HG03442 (cell line): ENCODE results near the gene RUNX2.

Experiments used
- ATAC-seq: cut with Tn5 transposase; IDR thresholded peaks from one replicate; pipeline ENCODE4 v1.9.1; 2021; ENCODE audit warnings: mild to moderate bottlenecking, moderate library complexity; ENCODE audit not compliant: unreplicated experiment

Gene RUNX2

GRCh38 chr6:45350186-45350710, 22.1 kb downstream of the RUNX2 start:
- no peak for ATAC-seq

- no peak for ATAC-seq
Observed at GRCh38 chr6:45351076-45351475, 22.9 kb downstream of the RUNX2 start.

- no peak for ATAC-seq
Observed at GRCh38 chr6:45351667-45352066, 23.5 kb downstream of the RUNX2 start.

- ATAC-seq = no peak
Observed at GRCh38 chr6:45353654-45354053, 25.5 kb downstream of the RUNX2 start.

DNA sequence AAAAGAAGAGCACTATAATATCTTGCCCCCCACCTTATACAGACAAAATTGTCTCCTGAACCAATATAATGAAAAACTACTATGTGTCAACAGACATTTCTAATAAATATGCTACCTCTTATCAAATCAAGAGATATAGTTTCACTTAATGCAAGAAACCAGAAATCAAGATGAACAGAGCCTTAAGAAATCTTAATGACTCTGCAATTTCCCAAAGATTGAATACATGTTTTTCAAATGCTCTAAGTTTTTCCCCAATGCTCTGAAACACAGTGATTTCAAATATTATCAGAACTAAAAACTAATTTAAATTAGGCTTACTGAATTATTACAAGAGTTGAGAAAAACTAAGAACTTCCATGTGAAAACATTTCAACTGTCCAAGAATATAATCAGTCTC, 36.3 kb downstream of the RUNX2 start:
- ATAC-seq = no peak

GRCh38 chr6:45365036-45365435, 36.9 kb downstream of the RUNX2 start:
- ATAC-seq = no peak

DNA sequence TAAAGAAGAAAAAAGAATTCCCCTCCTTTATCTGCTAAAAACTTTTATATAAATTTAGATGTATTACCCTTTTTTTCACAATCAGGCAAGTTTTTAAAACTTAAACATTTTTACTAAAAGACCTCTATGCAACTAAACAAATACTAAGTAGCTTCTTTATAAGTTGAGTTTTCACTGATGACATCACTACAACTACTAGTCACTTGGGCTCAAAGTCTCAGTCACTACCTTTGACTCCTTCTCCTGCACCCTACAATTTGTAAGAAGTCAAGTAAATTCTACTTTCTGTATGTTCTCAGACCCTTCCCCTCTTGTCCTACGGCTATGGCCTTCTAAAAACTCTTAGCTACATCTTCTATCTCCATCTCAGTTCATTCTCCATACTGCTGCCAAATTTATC, 38.4 kb downstream of the RUNX2 start:
- no peak for ATAC-seq

DNA sequence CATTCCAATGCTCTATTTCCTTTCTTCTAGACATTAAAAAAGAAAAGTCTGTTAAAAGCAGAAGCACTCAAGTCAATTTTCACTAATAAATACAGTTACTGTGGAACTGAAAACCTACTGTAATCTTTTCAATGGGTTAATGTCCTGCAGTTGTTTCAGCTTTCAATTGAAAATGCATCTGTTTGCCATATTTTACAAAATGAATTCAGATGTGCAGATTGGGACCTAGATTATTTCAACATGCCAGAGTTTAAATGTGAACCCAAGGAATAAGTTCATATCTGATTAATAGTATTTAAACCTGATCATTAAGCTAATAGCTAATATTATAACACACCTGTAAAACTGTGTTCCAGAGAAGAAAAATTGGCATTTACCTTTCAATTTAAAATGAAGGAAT, 39.9 kb downstream of the RUNX2 start:
- no peak for ATAC-seq

GRCh38 chr6:45369870-45370269, 41.7 kb downstream of the RUNX2 start:
- no peak for ATAC-seq

DNA sequence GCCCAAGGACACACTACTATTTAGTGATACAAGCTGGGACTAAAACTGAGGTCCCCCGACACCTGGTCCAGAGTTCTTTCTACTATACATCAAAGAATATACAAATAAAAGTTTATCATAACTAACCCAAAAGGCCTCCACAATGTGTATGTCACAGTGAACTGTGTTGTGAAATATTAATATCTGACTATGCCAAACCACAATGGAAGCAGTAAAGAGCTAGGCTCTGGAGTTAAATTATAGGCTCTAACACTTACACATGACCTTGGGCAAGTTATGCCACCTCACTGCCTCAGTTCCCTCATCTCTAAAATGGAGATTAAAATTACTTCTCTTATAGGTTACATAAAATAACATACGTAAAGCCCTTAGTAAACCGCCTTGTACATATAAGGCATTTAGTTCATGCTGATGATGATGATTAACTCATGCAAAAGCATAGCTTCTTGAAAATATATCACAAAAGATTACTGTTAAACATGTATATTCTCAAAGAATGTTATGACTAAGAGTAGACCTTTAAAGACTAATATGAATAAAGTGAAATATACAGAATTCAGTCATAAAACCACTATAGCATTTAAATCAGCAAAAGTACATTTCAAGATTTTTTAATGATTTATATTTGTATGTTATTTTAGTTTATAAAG, 43.9 kb downstream of the RUNX2 start:
- no peak for ATAC-seq

- no peak for ATAC-seq
Observed at GRCh38 chr6:45375449-45375848, 47.3 kb downstream of the RUNX2 start.

- ATAC-seq = no peak
Observed at GRCh38 chr6:45376310-45377042, 48.3 kb downstream of the RUNX2 start.

DNA sequence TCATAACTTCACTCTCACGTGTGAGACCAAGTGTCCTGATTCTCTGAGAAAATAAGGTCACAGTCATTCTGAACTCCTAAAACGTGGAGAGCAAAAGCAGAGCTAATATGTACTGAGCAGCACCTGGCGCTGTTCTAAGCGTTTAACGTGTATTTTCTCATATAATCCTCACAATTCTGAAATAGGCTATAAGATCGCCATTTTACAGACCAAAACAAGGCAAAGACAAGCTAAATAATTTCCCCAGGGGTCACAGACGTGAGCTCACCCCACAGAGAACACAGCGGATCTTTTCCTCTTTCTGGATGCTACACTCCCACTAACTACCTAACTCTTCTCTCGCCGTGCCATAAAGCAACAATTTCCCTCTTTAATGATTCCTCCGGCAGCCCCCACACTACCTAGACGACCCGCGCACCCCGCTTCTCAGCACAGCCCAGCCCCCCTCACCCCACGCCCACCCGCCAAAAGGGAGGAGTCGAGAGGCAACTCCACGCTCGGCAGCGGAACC, 49.0 kb downstream of the RUNX2 start:
- ATAC-seq = no peak

GRCh38 chr6:45377554-45378333, 49.6 kb downstream of the RUNX2 start, which contains the start of gene SUPT3H:
SUPT3H (minus strand) TSS chr6:45377934.
- ATAC-seq = peak; percentile 93

DNA sequence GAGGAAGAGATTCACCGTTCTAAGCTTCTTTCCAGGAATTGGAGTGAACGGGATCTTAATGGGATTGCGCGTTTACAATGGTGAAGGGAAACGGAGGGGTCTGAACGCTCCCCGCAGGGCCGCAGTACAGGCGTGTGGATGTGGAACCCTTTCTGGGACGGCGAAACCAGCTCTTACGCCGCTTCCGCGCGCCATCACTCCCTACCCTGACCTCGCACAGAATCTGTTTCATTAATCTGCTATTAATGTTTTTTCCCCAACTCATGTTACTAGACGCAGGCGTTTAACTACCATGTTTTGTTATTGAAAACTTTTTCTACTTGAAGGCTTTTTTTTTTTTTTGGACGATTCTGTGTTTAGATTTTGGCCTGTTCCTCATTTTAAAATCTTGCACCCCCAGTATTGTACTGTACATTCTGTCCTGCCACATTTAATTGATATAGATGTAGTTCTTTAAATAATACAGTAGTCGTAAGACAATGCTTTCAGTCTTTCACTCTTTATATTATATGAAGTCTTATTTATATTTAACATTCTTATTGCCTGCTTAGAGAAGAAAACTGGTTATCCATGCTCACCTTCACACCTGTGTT, 50.3 kb downstream of the RUNX2 start:
- ATAC-seq = peak; percentile 25

GRCh38 chr6:45382391-45382790, 54.3 kb downstream of the RUNX2 start:
- no peak for ATAC-seq

GRCh38 chr6:45386501-45386900, 58.4 kb downstream of the RUNX2 start:
- ATAC-seq = no peak

DNA sequence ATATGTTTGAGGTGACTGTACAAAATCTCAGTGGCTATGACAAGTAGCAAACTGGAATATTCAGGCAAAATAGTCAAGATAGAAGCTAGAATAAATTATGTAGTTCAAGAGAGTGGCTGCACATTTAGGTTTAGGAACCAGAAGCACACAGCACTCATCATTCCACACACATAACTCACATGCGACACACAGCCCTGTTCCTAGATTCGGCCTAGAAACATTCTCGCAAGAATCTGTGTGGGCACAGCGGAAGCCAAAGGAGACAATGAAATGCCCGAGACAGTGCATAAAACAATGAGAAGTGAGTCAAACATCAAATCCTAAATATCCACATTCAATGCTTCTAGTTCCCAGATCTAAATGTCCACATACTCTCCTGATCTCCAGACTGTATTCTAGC, 59.1 kb downstream of the RUNX2 start:
- ATAC-seq = no peak

DNA sequence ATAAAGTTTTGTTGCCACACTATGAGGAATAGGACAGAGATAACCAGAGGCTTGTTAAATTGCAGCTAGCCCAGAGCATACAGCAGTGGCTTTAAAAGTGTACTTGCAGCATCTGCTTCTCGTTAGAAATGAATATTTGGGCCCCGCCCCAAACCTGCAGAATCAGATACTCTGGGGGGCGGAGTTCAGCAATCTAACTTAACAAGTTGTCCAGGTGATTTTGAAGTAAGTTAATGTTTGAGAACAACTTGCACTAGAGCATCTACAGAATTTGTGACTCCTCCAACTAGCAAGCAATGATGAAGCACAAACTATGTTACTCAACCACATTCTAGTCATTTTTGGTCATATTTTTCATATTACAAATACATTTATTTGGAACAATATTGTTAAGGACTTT, 60.2 kb downstream of the RUNX2 start:
- no peak for ATAC-seq

GRCh38 chr6:45394586-45395095, 66.5 kb downstream of the RUNX2 start:
- no peak for ATAC-seq
